AG10803 (cell line): ENCODE results near the gene SLC9A7.

Experiments used
- DNase-seq: peaks from one replicate; pipeline ENCODE4 v3.0.0; 2010; ENCODE audit warnings: low read depth
- H3K4me3 ChIP-seq: 2 replicates; pipeline ENCODE4 v1.5.1; 2011; ENCODE audit warnings: mild to moderate bottlenecking, low read length, control low read depth
- TF ChIP-seq, protein P1 (sequence below): conservative IDR thresholded peaks from 2 replicates; pipeline ENCODE4 v1.5.1; 2011; ENCODE audit warnings: mild to moderate bottlenecking, low read length, control low read depth, inconsistent platforms

SLC9A7 gene

DNA sequence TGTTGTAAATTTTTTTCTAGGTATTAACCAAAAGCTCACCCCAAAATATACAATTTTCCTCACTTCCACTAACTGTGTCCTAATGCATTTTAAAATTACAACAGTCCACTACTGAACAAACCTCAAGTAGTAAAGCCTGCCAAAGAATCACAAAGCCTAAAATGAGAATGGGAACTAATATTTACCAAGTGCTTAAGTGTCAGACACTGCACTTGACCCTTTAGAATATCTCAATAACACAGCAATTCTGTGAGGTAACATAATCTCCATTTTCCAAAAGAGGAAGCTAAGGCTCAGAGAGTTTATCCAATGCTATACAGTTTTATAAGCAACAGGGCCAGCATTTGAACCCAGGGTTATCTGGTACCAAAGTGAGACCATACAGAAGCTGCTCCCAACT, 4.9 kb downstream of the SLC9A7 start:
- H3K4me3 ChIP-seq = no peak overlapping the region
- TF ChIP-seq, protein P1, sequence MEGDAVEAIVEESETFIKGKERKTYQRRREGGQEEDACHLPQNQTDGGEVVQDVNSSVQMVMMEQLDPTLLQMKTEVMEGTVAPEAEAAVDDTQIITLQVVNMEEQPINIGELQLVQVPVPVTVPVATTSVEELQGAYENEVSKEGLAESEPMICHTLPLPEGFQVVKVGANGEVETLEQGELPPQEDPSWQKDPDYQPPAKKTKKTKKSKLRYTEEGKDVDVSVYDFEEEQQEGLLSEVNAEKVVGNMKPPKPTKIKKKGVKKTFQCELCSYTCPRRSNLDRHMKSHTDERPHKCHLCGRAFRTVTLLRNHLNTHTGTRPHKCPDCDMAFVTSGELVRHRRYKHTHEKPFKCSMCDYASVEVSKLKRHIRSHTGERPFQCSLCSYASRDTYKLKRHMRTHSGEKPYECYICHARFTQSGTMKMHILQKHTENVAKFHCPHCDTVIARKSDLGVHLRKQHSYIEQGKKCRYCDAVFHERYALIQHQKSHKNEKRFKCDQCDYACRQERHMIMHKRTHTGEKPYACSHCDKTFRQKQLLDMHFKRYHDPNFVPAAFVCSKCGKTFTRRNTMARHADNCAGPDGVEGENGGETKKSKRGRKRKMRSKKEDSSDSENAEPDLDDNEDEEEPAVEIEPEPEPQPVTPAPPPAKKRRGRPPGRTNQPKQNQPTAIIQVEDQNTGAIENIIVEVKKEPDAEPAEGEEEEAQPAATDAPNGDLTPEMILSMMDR = no peak
- DNase-seq = no peak

DNA sequence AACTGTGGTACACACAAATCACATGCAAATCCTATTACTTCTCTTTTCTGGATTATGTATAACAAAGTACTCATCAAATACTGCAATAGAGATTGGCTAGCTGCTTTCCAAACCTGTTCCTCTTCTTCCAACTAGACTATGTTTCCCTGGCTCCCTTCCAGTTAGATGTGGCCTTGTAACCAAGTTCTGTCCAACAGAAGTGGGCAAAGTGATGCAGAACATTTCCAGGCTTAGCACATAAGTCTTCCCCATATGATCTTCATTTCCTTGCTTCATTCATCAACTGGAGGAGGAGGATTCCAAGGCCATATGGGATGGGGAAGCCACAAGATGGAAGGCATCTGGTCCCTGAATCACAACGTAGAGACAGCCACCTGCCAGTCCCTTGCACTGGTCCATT, 8.0 kb downstream of the SLC9A7 start:
- TF ChIP-seq, protein P1 = no peak
- peak; percentile 71 for DNase-seq
- H3K4me3 ChIP-seq = no peak overlapping the region

DNA sequence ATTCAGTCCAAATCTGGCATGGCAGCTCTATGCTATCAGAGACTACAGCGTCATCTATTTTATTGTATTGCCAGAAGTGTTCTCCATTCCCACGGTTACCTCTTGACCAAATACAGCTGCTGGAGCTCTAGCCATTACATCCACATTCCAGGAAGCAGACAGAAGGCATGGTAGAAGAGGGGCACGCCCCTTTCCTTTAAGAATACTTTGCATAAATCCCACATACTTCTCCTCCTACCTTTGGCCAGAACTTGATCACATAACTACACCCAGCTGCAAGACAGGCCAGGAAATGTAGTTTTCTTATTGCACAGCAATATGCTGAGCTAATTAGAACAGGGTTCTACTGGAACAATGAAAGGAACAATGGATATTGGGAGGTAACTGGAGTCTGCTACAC, 14.9 kb downstream of the SLC9A7 start:
- no peak overlapping the region for H3K4me3 ChIP-seq
- TF ChIP-seq, protein P1 = no peak
- DNase-seq = peak; percentile 19

DNA sequence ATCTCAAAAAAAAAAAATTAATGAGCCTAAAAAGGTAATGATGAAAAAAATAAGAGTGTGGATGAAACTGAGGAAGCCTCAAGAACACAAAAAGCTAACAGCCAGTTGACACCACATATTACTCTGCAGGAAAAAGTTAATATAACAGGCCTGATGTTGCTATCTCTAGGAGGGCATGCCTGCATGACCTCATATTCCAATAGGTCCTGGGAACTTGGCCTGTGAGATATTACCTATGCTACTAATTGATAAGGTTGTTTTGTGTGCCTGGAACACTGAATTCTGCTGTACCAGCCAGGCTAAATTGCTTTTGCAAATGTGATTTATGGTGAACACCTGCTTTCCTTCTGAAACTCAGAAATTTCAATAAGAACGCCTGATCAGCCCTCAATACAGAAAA, 15.9 kb downstream of the SLC9A7 start:
- DNase-seq = no peak
- H3K4me3 ChIP-seq = no peak overlapping the region
- TF ChIP-seq, protein P1 = no peak

DNA sequence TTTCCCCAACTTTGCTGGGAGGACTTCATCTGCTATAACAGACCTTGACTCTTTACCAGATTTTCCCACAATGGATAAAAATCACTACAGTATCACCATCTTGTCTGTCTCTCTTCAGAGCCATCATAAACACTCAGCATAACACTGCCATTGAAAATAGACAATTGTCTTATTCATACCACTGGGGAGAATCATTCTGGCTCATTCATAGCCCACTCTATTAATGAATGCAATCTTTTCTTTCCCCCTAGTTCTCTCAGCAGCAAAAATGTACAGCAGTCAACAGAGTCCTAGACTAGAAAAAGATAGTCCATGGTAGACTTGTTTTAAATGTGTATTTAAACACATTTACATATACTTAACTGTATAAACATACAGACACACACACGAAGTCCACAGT, 19.2 kb downstream of the SLC9A7 start:
- TF ChIP-seq, protein P1 = no peak
- H3K4me3 ChIP-seq = no peak overlapping the region
- DNase-seq = no peak

DNA sequence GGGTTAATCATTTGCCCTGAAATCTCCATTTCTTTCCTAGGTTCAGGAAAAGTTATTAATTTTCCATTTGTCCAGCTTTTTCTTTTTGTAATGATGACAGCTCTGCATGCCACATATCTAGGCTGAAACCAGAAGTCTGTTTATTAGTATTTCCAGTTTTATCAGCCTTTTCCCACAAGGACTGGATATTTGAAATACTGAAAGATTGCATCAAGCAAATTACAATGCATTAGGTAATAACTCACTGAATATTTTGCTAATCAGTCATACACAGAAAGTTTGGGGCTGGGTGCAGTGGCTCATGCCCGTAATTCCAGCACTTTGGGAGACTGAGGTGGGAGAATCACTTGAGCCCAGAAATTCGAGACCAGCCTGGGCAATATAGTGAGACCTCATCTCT, 21.5 kb downstream of the SLC9A7 start:
- TF ChIP-seq, protein P1 = no peak
- DNase-seq = peak; percentile 87
- H3K4me3 ChIP-seq = no peak overlapping the region

DNA sequence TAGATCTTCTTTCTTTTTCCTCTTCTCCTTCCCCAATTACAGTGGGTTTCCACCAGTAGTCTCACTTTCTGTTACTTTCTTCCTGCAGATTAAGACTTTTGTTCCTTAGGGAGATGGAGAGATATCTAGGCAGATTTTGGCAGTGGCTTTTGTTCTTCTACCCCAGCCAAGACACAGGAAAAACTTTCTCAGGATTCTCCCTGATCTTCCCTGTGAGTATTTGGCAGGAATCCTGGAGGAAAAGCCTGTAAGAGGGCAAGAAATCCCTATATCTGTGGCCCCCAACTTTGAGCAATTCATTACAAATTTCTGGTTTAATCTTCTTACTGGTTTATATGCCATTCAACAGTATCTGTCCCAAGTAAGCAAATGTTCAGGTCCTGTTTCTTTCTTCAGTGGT, 21.9 kb downstream of the SLC9A7 start:
- H3K4me3 ChIP-seq = no peak overlapping the region
- TF ChIP-seq, protein P1 = no peak
- peak; percentile 34 for DNase-seq
